Measurements from ENCODE around the gene FAM131C. TPM values are rescaled to one million over a fixed set of nuclear protein-coding genes. Genes with fewer than 3 reads are reported as not detected.

The FAM131C gene
- total RNA-seq, 2 experiments from 2014 or later: 0.09 to 0.23 TPM

DNA sequence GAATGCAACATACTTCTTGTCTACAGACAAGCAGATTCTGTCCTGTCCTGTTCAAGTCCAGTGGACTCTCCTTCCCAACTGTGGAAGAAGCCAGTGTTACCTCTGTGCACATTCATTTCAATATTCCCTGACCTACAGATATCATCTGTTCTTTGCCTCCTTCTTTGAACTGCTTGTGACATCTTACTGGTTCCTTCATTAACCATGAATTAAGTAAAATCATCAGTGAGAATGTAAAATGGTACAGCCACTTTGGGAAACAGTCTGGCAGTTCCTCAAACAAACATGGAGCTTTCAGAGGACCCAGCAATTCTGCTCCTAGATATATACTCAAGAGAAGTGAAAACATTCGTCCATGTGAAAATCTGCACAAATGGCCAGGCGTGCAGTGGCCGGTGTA lies 62.6 kb downstream of the FAM131C start:
- Mint-ChIP-seq H3K27me3 (no peaks in the 10 kb centered on the region), H3K4me1 (peaks cover 10% of the 10 kb centered on the region), H3K27ac (no peak overlapping the region), H3K36me3 (ENCODE audit: low read depth) (no peaks in the 10 kb centered on the region), H3K9me3 (ENCODE audit: low read depth) (no peaks in the 10 kb centered on the region), H3K4me3 (no peak overlapping the region)
- ChIA-PET POLR2A (no interaction called here), CTCF (interaction anchor here (0.5 to 1.6 kb wide), 9 partner anchors 8 to 354 kb away, joined by 3 to 4 read pairs (median 3); no protein-coding TSS in a partner anchor)
- intact Hi-C loops (cut with DNase I, micrococcal nuclease): loop anchor here in 1 of 2 experiments (5.0 kb wide), 1 partner anchor 226 kb away; the partner anchor contains the start of gene CPLANE2
- ATAC-seq (no peak), DNase-seq (no peak)

DNA sequence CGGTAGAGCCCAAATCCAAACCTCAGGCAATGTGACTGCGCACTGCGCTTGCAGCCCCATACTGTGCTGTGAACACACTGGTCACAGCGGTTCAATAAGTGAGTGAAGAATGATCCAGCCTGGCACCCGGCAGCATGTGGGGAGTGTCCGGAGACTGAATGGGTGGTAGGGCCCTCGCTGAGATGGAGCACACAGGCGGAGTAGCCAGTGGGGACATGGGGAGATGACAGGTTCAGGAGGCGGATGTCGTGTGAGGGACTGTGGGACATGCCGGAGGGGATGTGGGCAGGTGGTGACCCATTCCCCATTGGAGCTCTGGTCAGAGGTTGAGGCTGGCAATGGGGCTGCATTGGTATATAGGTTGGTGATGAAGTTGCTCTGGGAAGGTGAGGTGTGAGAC lies 63.8 kb downstream of the FAM131C start:
- H3K9me3 Mint-ChIP-seq (ENCODE audit: low read depth): no peaks in the 10 kb centered on the region
- H3K4me1 Mint-ChIP-seq: peaks cover 10% of the 10 kb centered on the region
- no peak overlapping the region for H3K4me3 Mint-ChIP-seq
- POLR2A ChIA-PET: interaction anchor here (0.7 kb wide), 1 partner anchor 139 kb away, joined by 6 read pairs; no protein-coding TSS in a partner anchor
- CTCF ChIA-PET: interaction anchor here (0.6 to 1.6 kb wide), 11 partner anchors 8 to 214 kb away, joined by 3 to 5 read pairs (median 3); partner anchors contain the start of genes FAM131C and HSPB7
- H3K27ac Mint-ChIP-seq: no peak overlapping the region
- no peaks in the 10 kb centered on the region for H3K36me3 Mint-ChIP-seq (ENCODE audit: low read depth)
- no peak for DNase-seq
- intact Hi-C loops (cut with DNase I, micrococcal nuclease): loop anchor here (1.0 to 5.0 kb wide), 7 partner anchors 23 to 228 kb away; partner anchors contain the start of genes CPLANE2 (in 1 of the 2) and FAM131C (in 1 of the 2)
- no peak for ATAC-seq
- no peaks in the 10 kb centered on the region for H3K27me3 Mint-ChIP-seq

DNA sequence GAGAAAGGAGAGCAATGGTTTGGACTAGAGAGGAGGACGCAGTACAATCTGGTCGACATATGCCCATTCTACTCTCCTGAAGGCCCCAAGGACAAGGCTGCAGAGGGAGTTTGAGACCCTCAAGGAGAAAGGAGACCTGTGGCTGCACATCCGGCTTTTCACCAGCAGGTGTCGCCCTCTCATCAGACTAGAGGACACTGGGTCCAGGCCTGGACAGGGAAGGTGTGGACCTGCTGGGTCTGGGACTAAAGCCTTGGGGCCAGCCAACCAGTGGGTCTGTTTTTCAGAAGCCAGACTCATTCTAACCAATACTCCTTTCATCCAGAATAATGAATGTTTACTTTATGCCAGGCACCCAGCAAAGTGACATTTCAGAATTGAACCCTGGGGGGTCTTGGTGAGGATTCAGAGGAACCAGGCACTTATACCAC lies 64.4 kb downstream of the FAM131C start:
- H3K27me3 Mint-ChIP-seq: no peaks in the 10 kb centered on the region
- H3K9me3 Mint-ChIP-seq (ENCODE audit: low read depth): no peaks in the 10 kb centered on the region
- no peak overlapping the region for H3K27ac Mint-ChIP-seq
- ATAC-seq: peak; percentile 35
- ChIA-PET POLR2A (no interaction called here), CTCF (interaction anchor here (0.6 to 3.6 kb wide), 13 partner anchors 9 to 218 kb away, joined by 3 to 17 read pairs (median 4); partner anchors contain the start of genes FAM131C and HSPB7)
- no peaks in the 10 kb centered on the region for H3K36me3 Mint-ChIP-seq (ENCODE audit: low read depth)
- intact Hi-C loops (cut with DNase I, micrococcal nuclease): loop anchor here (1.0 to 5.0 kb wide), 6 partner anchors 24 to 192 kb away; partner anchors contain the start of gene FAM131C (in 1 of the 2)
- H3K4me3 Mint-ChIP-seq: no peak overlapping the region
- DNase-seq: peak; percentile 86
- H3K4me1 Mint-ChIP-seq: peaks cover 10% of the 10 kb centered on the region

Other genes starting within 250 kb of the FAM131C start
- gene SPEN, start 225.9 kb downstream of the FAM131C start, total RNA-seq: 10 to 100 TPM; 43.2 to 52.7 TPM
- gene ZBTB17, start 97.5 kb downstream of the FAM131C start, total RNA-seq: 10 to 100 TPM; 47.7 to 48.3 TPM
- gene SRARP, start 69.4 kb downstream of the FAM131C start, total RNA-seq: not detected
- gene HSPB7, start 55.6 kb downstream of the FAM131C start, total RNA-seq: not detected
- not detected for gene CLCNKA, start 51.6 kb downstream of the FAM131C start, total RNA-seq
- not detected for gene CLCNKB, start 29.9 kb downstream of the FAM131C start, total RNA-seq
- under 1 TPM; 0.19 to 0.21 TPM for gene EPHA2, start 82.4 kb upstream of the FAM131C start, total RNA-seq
- gene ARHGEF19, start 139.0 kb upstream of the FAM131C start, total RNA-seq: 1 to 10 TPM; 4.9 to 6.5 TPM
- 1 to 10 TPM; 2.4 to 3.7 TPM for gene CPLANE2, start 163.5 kb upstream of the FAM131C start, total RNA-seq

Measured in activated CD4-positive, alpha-beta T cell treated with anti-CD3 and anti-CD28 coated beads for 36 hours (primary cell).